ENCODE data around the gene SRPK1.
"Not testable (repeated sequence)": the region's sequence is repeated elsewhere in the genome, so short reads cannot be mapped to it uniquely, and the experiment has no call there.

Gene SRPK1

GRCh38 chr6:35920793-35921732 lies at the start of gene SRPK1:
SRPK1 (minus strand) TSS chr6:35921098; CDS start chr6:35921056, 42 bp downstream.
- DNase-seq (ENCODE audit: low read depth), result peak; percentile 64

- no peak for DNase-seq (ENCODE audit: low read depth)
These were observed 49.3 kb upstream of the SRPK1 start for GRCh38 chr6:35970181-35970580.

GRCh38 chr6:35969646-35970045 lies 48.7 kb upstream of the SRPK1 start:
- no peak for DNase-seq (ENCODE audit: low read depth)

- no peak for DNase-seq (ENCODE audit: low read depth)
These were observed 47.9 kb upstream of the SRPK1 start for GRCh38 chr6:35968821-35969220.

DNA sequence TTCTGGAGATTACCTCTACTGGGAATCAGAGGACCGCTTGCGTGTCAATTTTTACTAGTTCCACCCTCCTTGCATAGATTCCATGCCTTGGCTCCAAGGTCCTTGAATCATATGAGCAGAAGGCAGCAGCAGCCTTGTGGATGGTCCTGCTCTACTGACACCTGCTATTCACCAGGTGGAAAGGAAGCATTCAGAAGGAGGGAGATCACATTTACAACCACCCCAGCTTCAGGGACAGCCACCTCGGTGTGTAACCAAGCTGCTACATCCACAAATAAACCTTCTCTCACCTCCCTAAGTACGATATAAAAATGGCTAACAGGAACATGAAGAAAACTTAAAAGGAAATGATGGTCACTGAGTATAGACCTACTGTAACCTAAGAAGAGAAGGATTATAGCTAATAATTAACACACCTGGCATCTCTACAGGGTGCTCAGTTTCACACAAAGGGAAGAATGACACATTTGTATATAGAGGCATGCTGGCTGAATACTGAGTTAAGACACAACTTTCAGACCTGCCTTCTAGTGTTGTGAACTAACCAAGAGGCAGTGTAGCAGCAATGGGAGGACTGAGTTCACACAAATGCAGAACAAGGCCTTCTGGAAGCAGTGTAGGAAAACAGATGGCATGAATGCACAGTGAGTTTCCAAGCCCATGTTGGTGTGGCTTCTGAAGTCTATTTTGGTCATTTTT lies 46.3 kb upstream of the SRPK1 start:
- DNase-seq (ENCODE audit: low read depth), result no peak

GRCh38 chr6:35962779-35963560 lies 42.1 kb upstream of the SRPK1 start:
- DNase-seq (ENCODE audit: low read depth), result no peak

DNA sequence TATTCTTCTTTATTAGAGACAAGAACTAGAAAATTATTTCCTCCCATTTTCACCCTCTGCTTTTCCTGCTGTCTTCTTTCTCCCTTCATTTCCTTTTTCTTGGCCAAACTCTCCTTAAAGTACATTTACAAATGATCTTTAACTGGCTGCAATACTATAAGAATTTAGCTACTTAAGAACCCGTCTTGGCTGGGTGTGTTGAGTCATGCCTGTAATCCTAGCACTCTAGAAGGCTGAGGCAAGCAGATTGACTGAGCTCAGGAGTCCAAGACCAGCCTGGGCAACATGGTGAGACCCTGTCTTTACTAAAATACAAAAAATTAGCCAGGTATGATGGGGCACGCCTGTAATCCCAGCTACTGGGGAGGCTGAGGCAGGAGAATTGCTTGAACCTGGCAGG lies 39.3 kb upstream of the SRPK1 start:
- DNase-seq (ENCODE audit: low read depth), result no peak

- no peak for DNase-seq (ENCODE audit: low read depth)
These were observed 35.1 kb upstream of the SRPK1 start for GRCh38 chr6:35955970-35956369.

- no peak for DNase-seq (ENCODE audit: low read depth)
These were observed 34.6 kb upstream of the SRPK1 start for GRCh38 chr6:35955521-35955920.

DNA sequence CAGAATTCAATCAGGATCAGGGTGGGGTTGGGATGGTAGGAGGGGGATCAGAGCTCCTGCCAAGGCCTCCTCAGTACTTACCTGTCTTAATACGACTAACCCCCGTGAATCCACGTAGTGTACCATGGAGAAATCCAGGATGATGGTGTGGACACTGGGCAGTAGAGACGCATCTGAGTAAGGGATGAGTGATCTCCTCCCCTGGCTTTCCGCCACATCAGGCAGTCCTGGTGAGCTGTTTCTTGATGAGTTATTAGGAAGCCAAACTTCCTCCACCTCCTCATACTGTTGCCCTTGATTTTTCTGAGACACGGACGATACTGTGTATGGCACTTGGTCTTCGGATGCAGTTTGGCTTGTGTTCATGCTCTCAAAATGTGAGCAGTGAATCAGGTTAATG lies 34.2 kb upstream of the SRPK1 start:
- DNase-seq (ENCODE audit: low read depth), result no peak

DNA sequence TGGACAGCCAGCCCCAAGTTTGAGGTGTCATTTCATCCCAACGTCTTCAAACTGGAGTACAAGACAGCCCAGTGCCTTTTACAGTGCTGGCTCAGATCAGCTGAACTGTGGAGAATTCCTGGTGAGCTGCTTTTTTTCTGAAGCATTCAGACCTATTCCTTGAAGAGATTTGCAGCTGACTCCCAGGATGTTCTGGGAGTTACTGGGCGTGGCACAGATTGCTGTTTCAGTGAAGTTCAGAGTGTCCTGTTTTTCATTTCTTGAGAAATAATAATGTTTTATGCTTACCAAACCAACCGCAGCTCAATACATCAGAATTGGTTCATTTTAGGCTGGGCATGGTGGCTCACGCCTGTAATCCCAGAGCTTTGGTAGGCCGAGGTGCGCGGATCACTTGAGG lies 33.4 kb upstream of the SRPK1 start:
- no peak for DNase-seq (ENCODE audit: low read depth)

GRCh38 chr6:35948725-35949124 lies 27.8 kb upstream of the SRPK1 start:
- no peak for DNase-seq (ENCODE audit: low read depth)

GRCh38 chr6:35945650-35946025 lies 24.7 kb upstream of the SRPK1 start:
- no peak for DNase-seq (ENCODE audit: low read depth)

DNA sequence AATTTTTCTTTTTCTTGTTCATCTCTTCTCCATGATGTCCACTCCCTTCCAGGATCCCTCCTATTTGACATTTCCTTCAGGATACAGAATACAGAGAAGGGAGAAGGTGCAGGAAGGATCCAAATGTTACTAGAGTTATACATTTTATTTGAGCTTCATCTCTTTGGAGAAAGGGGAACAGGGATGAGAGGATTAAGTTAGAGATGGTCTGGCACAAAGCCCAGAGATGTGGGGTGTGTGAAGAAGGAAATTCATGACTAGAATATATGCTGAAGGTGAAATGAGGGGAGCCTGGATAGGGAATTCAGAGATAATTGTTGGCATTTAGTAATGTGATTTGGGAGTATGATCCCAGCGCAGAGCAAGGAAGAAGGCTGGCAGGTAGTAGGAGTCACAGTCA lies 22.5 kb upstream of the SRPK1 start:
- DNase-seq (ENCODE audit: low read depth), result no peak

DNA sequence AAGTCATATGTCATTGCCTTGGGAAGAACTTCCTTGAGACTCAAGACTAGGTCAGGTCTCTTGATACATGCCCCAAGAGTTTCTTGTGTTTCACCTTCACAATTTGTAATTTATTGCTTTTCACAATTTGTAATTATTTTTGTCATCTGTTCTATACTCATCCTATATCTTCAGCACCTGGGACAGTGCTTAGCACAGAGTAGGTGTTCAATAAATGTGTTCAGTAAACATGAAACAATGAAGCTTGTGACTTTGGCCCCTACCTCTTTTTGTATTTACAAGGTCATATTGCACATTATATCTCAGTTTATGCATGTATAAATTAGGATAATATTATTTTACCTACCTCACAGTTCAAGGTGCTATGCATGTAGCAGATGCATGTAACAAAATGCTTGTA lies 21.5 kb upstream of the SRPK1 start:
- DNase-seq (ENCODE audit: low read depth), result no peak

DNA sequence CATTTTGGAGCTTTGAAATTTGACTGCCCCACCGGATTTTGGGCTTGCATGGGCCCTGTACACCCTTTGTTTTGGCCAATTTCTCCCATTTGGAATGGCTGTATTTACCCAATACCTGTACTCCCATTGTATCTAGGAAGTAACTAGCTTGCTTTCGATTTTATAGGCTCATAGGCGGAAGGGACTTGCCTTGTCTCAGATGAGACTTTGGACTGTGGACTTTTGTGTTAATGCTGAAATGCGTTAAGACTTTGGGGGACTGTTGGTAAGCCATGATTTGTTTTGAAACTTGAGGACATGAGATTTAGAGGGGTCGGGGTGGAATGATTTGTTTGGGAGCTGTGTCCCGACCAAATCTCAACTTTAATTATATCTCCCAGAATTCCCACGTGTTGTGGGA lies 20.3 kb upstream of the SRPK1 start:
- not testable (repeated sequence) for DNase-seq (ENCODE audit: low read depth)

DNA sequence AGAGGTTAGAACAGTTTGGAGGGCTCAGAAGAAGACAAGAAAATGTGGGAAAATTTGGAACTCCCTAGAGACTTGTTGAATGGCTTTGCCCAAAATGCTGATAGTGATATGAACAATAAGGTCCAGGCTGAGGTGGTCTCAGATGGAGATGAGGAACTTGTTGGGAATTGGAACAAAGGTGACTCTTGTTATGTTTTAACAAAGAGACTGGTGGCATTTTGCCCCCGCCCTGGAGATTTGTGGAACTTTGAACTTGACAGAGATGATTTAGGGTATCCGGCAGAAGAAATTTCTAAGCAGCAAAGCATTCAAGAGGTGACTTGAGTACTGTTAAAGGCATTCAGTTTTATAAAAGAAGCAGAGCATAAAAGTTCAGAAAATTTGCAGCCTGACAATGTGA lies 19.1 kb upstream of the SRPK1 start:
- DNase-seq (ENCODE audit: low read depth), result not testable (repeated sequence)

GRCh38 chr6:35939259-35939658 lies 18.4 kb upstream of the SRPK1 start:
- DNase-seq (ENCODE audit: low read depth), result not testable (repeated sequence)

GRCh38 chr6:35936681-35937359 lies 15.9 kb upstream of the SRPK1 start:
- no peak for DNase-seq (ENCODE audit: low read depth)

DNA sequence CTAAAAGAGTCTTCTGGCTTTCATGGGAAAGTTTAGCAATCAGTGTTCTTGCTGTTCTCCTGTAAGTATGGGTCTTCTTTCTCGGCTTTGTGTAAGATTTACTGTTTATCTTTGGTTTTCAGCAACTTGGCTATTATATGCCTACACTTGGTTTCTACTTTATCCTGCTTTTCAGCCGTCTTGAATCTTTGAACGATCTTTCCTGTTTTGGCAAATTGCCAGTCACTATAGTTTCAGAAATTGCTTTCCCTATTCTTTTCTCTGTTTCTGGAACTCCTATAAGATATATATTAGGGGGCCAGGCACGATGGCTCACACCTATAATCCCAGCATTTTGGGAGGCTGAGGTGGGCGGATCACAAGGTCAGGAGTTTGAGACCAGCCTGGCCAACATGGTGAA lies 14.6 kb upstream of the SRPK1 start:
- no peak for DNase-seq (ENCODE audit: low read depth)

GRCh38 chr6:35933844-35934243 lies 12.9 kb upstream of the SRPK1 start:
- no peak for DNase-seq (ENCODE audit: low read depth)

DNA sequence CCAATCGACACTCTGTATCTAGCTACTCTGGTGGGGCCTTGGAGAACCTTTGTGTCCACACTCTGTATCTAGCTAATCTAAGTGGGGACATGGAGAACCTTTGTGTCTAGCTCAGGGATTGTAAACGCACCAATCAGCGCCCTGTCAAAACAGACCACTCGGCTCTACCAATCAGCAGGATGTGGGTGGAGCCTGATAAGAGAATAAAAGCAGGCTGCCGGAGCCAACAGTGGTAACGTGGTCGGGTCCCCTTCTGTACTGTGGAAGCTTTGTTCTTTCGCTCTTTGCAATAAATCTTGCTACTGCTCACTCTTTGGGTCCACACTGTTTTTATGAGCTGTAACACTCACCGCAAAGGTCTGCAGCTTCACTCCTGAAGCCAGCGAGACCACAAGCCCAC lies 11.0 kb upstream of the SRPK1 start:
- not testable (repeated sequence) for DNase-seq (ENCODE audit: low read depth)

All from fibroblast of the conjunctiva (primary cell).